K562 (cell line): ENCODE data around the gene AGAP1. TPM values are rescaled to one million over a fixed set of nuclear protein-coding genes. Genes with fewer than 3 reads are reported as not detected.

ENCODE experiments used
- ATAC-seq: fragments of 200-7000 bp; cut with Tn5 transposase; 3 replicates; pipeline ENCODE4 v1.9.1; 2020; ENCODE audit warnings: moderate library complexity
- BruUV-seq: library from RNA; stranded (reverse); fragments of 400-500 nt; replicated peaks from 2 replicates; lab custom pipeline; 2021; lab: Mats Ljungman, UMichigan
- CTCF ChIA-PET: fragments of 300-600 bp; formaldehyde crosslinking; extraction: SDS; loops from one replicate; lab custom pipeline; 2021; ENCODE audit warnings: low intra/inter-chr PET ratio; lab: Yijun Ruan, JAX
- POLR2A ChIA-PET: fragments of 300-600, 350-650 bp; sonication (Branson Sonifier 250); formaldehyde crosslinking; extraction: SDS; loops from one replicate; lab custom pipeline; 2021; ENCODE audit warnings: antibody characterized with exemption, inconsistent platforms; lab: Yijun Ruan, JAX
- DNase-seq, 4 experiments: peaks; one replicate each; pipeline versions ENCODE4 v3.0.0 to v3.0.0-alpha.2; 2011 to 2018; ENCODE audit warnings: low spot score in 3 of 4, mixed read lengths in 3 of 4; ENCODE audit errors: extremely low read depth in 1 of 4
- FAIRE-seq: peaks from 2 replicates; lab custom pipeline; 2011; peaks lifted over from hg19 to GRCh38; lab: Jason Lieb, UNC
- H2AFZ ChIP-seq: 2 replicates; pipeline ENCODE4 v1.6.0; 2011; ENCODE audit warnings: low read depth, low read length, control low read depth, inconsistent platforms
- H3K27ac ChIP-seq: fragments of 200-600 bp; 3 replicates; pipeline ENCODE4 v1.8.0; 2011; ENCODE audit warnings: low read depth, mild to moderate bottlenecking, control low read depth, inconsistent platforms, low read length, moderate library complexity, mixed read lengths; ENCODE audit errors: extremely low read depth
- H3K27me3 ChIP-seq, 2 experiments: fragments of 300-600 bp in 1 of 2; 2 replicates in 1 of 2; 3 replicates in 1 of 2; pipeline versions ENCODE4 v1.6.0 to v1.8.0; 2011; ENCODE audit warnings: inconsistent platforms in 2 of 2, low read length in 2 of 2, mild to moderate bottlenecking in 1 of 2, mixed read lengths in 1 of 2, moderate library complexity in 1 of 2; ENCODE audit not compliant: control insufficient read depth in 2 of 2, insufficient read depth in 2 of 2
- H3K36me3 ChIP-seq: fragments of 300-600 bp; 3 replicates; pipeline ENCODE4 v1.8.0; 2011; ENCODE audit warnings: mild to moderate bottlenecking, low read length, inconsistent platforms; ENCODE audit not compliant: control insufficient read depth, insufficient read depth
- H3K4me1 ChIP-seq, 2 experiments: fragments of 200-600 bp in 1 of 2; replicated peaks in 1 of 2; 2 replicates in 1 of 2; 3 replicates in 1 of 2; pipeline versions ENCODE4 v1.5.1 to v1.8.0; 2011; ENCODE audit warnings: inconsistent platforms in 2 of 2, low read length in 2 of 2, mild to moderate bottlenecking in 1 of 2, mixed read lengths in 1 of 2, moderate library complexity in 1 of 2; ENCODE audit not compliant: control insufficient read depth in 2 of 2, insufficient read depth in 2 of 2
- H3K4me2 ChIP-seq: 2 replicates; pipeline ENCODE4 v1.6.1; 2011; ENCODE audit warnings: low read length, control low read depth, inconsistent platforms, mixed read lengths; ENCODE audit not compliant: insufficient read depth
- H3K4me3 ChIP-seq: fragments of 200-600 bp; sonication (generic), shearing (Covaris generic); 2 replicates; pipeline ENCODE4 v1.5.1; 2016; ENCODE audit warnings: control low read depth, inconsistent platforms
- H3K79me2 ChIP-seq: fragments of 200-600 bp; 3 replicates; pipeline ENCODE4 v1.8.0; 2011; ENCODE audit warnings: low read length, inconsistent platforms; ENCODE audit not compliant: control insufficient read depth, insufficient read depth
- H3K9ac ChIP-seq, 2 experiments: 2 replicates each; pipeline versions ENCODE4 v1.6.0 to v1.6.1; 2011; ENCODE audit warnings: low read depth in 2 of 2, low read length in 2 of 2, control low read depth in 1 of 2, inconsistent platforms in 1 of 2, mild to moderate bottlenecking in 1 of 2, mixed read lengths in 1 of 2; ENCODE audit not compliant: insufficient read depth in 1 of 2
- H3K9me1 ChIP-seq: one replicate; pipeline ENCODE4 v1.6.0; 2011; ENCODE audit warnings: inconsistent platforms, mild to moderate bottlenecking, low read length, moderate library complexity; ENCODE audit not compliant: control insufficient read depth, insufficient read depth
- H3K9me3 ChIP-seq: replicated peaks from 2 replicates; pipeline ENCODE4 v1.5.1; 2011; ENCODE audit warnings: low read depth, low read length, inconsistent platforms; ENCODE audit not compliant: control insufficient read depth, insufficient read depth
- H4K20me1 ChIP-seq: replicated peaks from 2 replicates; pipeline ENCODE4 v1.6.1; 2011; ENCODE audit warnings: low read length, inconsistent platforms, mixed read lengths; ENCODE audit not compliant: control insufficient read depth, insufficient read depth
- ARID4B ChIP-seq: sonication (generic); formaldehyde crosslinking; IDR thresholded peaks from 2 replicates; pipeline ENCODE4 v1.8.0; 2022; ENCODE audit warnings: mild to moderate bottlenecking, missing genetic modification reagents
- DACH1 ChIP-seq: fragments of 450-650 bp; IDR thresholded peaks from 2 replicates; pipeline ENCODE4 v1.6.1; 2018; ENCODE audit not compliant: partially characterized antibody
- FOXA3 ChIP-seq, 2 experiments: fragments of 450-650 bp in 1 of 2; sonication (generic) in 1 of 2; formaldehyde crosslinking; IDR thresholded peaks in 1 of 2; conservative IDR thresholded peaks in 1 of 2; 2 replicates each; pipeline versions ENCODE4 v1.4.0 to v1.8.0; 2020 to 2022; ENCODE audit warnings: mild to moderate bottlenecking in 2 of 2, missing genetic modification reagents in 1 of 2
- IRF9 ChIP-seq: fragments of 450-650 bp; IDR thresholded peaks from 2 replicates; pipeline ENCODE4 v1.6.1; 2016; ENCODE audit warnings: missing biosample characterization, missing genetic modification characterization
- KHSRP ChIP-seq: fragments of 450-650 bp; IDR thresholded peaks from 2 replicates; pipeline ENCODE4 v1.6.1; 2017
- RBFOX2 ChIP-seq: fragments of 200-400 bp; formaldehyde crosslinking; IDR thresholded peaks from 2 replicates; pipeline ENCODE4 v1.6.1; 2017; ENCODE audit warnings: low read depth, mild to moderate bottlenecking, low read length, moderate library complexity
- RBM25 ChIP-seq: fragments of 200-400 bp; formaldehyde crosslinking; IDR thresholded peaks from 2 replicates; pipeline ENCODE4 v1.6.1; 2018; ENCODE audit warnings: low read length, low read depth, moderate library complexity; ENCODE audit not compliant: severe bottlenecking
- ZNF3 ChIP-seq: fragments of 250-450 bp; sonication (Bioruptor Pico); IDR thresholded peaks from 2 replicates; pipeline ENCODE4 v1.5.0; 2021; ENCODE audit warnings: mild to moderate bottlenecking, moderate library complexity
- ZNF830 ChIP-seq: fragments of 250-450 bp; sonication (Bioruptor Pico); IDR thresholded peaks from 2 replicates; pipeline ENCODE4 v1.5.0; 2021; ENCODE audit warnings: mild to moderate bottlenecking
- WGBS: fragments of 100-300 bp; shearing (Covaris generic); methylation state at CpG from one replicate; pipeline ENCODE4 v1.1.6; 2016; ENCODE audit warnings: low coverage, mixed read lengths; ENCODE audit not compliant: insufficient coverage; ENCODE audit errors: missing lambda C conversion rate; 5-methylcytosine and 5-hydroxymethylcytosine counted together
- in situ Hi-C: fragments of 300-500 bp; cut with MboI; formaldehyde crosslinking; loops from 4 replicates; pipeline ENCODE4 v1.15.0; 2018; ENCODE audit warnings: inconsistent platforms, mixed read lengths
- intact Hi-C: fragments of 100-400 bp; cut with micrococcal nuclease; formaldehyde crosslinking; loops from 2 replicates; pipeline ENCODE4 v1.14.2; 2022
- polyA plus RNA-seq, 8 experiments: library from polyadenylated mRNA; depleted of rRNA in 4 of 8; stranded (reverse) in 5 of 8; unstranded in 3 of 8; fragments of >200 nt; fragmentation: Nextera tagmentation in 2 of 8; fragmentation: Illumina TruSeq in 1 of 8; extraction: Ambion mirVana in 2 of 8; extraction: Trizol in 1 of 8; gene quantifications; 2 replicates each; pipeline versions ENCODE4 v1.2.1 to v1.2.3, GENCODE V29; 2011 to 2014; ENCODE audit warnings: inconsistent platforms in 1 of 8, missing spikeins in 1 of 8
- total RNA-seq, 7 experiments: library from RNA; depleted of rRNA in 6 of 7; stranded (reverse); fragments of >200 nt in 6 of 7; fragmentation: Illumina TruSeq in 2 of 7; extraction: Trizol in 2 of 7; gene quantifications; 2 replicates each; pipeline versions ENCODE4 v1.2.1 to v1.2.3, GENCODE V29; 2011 to 2021; ENCODE audit warnings: low replicate concordance in 1 of 7
- TF ChIP-seq, protein P1 (sequence below): IDR thresholded peaks from 2 replicates; pipeline ENCODE4 v1.6.1; 2016; ENCODE audit warnings: missing genetic modification characterization, missing compliant biosample characterization
- TF ChIP-seq, protein P2 (sequence below): fragments of 450-650 bp; formaldehyde crosslinking; IDR thresholded peaks from 2 replicates; pipeline ENCODE4 v1.4.0; 2020; ENCODE audit warnings: mild to moderate bottlenecking, moderate library complexity

The AGAP1 gene
- total and polyA plus RNA-seq, 9 of the 15 experiments (the other 6 are each of a cell fraction or from before 2014, with no cell fraction given), result 1.3 to 24.0 (median 10.6) TPM

GRCh38 chr2:235668782-235669181 lies 174.9 kb downstream of the AGAP1 start (continued):
- TF ChIP-seq ZNF3 (CRISPR knock-in tag) (no peak), RBM25 (no peak)
- TF ChIP-seq, protein P1, sequence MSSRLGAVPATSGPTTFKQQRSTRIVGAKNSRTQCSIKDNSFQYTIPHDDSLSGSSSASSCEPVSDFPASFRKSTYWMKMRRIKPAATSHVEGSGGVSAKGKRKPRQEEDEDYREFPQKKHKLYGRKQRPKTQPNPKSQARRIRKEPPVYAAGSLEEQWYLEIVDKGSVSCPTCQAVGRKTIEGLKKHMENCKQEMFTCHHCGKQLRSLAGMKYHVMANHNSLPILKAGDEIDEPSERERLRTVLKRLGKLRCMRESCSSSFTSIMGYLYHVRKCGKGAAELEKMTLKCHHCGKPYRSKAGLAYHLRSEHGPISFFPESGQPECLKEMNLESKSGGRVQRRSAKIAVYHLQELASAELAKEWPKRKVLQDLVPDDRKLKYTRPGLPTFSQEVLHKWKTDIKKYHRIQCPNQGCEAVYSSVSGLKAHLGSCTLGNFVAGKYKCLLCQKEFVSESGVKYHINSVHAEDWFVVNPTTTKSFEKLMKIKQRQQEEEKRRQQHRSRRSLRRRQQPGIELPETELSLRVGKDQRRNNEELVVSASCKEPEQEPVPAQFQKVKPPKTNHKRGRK (tag), result no peak

GRCh38 chr2:235669269-235669831 lies 175.5 kb downstream of the AGAP1 start:
- intact Hi-C loops (no loop called here), in situ Hi-C loops (no loop called here)
- Histone ChIP-seq H2AFZ (no peak overlapping the region), H3K4me2 (no peak overlapping the region), H4K20me1 (peaks cover 3% of the 10 kb centered on the region; the same call in 1 of the 2 replicates), H3K4me3 (no peak overlapping the region), H3K27ac (no peak overlapping the region), H3K9me3 (no peaks in the 10 kb centered on the region), H3K79me2 (peaks cover 53% of the 10 kb centered on the region), H3K9ac (no peak overlapping the region), H3K27me3 (no peaks in the 10 kb centered on the region), H3K36me3 (no peaks in the 10 kb centered on the region), H3K4me1 (peaks cover 0 to 5% of the 10 kb centered on the region in 2 experiments; a peak in 2 of 5 replicates), H3K9me1 (no peaks in the 10 kb centered on the region)
- no peak for DNase-seq
- CTCF ChIA-PET, result no interaction called here
- POLR2A ChIA-PET, result no interaction called here
- no peak for FAIRE-seq
- WGBS, result 100% methylated on average over 2 of the region's 77 CpGs
- ATAC-seq, result no peak
- BruUV-seq, result no TSS peak
- TF ChIP-seq DACH1 (no peak), IRF9 (tag) (no peak), ARID4B (CRISPR knock-in tag) (no peak), ZNF830 (no peak), RBFOX2 (no peak), KHSRP (no peak), FOXA3 (CRISPR knock-in tag; conservative IDR thresholded peaks at IDR 0.05 in 1 of 2, IDR thresholded peaks at IDR 0.05 in 1 of 2) (no peak)
- TF ChIP-seq, protein P2, sequence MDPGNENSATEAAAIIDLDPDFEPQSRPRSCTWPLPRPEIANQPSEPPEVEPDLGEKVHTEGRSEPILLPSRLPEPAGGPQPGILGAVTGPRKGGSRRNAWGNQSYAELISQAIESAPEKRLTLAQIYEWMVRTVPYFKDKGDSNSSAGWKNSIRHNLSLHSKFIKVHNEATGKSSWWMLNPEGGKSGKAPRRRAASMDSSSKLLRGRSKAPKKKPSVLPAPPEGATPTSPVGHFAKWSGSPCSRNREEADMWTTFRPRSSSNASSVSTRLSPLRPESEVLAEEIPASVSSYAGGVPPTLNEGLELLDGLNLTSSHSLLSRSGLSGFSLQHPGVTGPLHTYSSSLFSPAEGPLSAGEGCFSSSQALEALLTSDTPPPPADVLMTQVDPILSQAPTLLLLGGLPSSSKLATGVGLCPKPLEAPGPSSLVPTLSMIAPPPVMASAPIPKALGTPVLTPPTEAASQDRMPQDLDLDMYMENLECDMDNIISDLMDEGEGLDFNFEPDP (CRISPR knock-in tag), result no peak
